HCT116 (cell line): ENCODE measurements around the gene EMP2.

Experiments
- CEBPB ChIP-seq: IDR thresholded peaks from 2 replicates; pipeline ENCODE4 v1.6.1; 2012; ENCODE audit warnings: low read depth
- CTCF ChIP-seq, 3 experiments: fragments of 200-600 bp in 1 of 3; sonication (generic) in 1 of 3; IDR thresholded peaks in 2 of 3; conservative IDR thresholded peaks in 1 of 3; 2 replicates each; pipeline ENCODE4 v1.5.1; 2012 to 2017; ENCODE audit warnings: low read depth in 2 of 3, low read length in 2 of 3, antibody characterized with exemption in 1 of 3, borderline replicate concordance in 1 of 3, control low read depth in 1 of 3, mild to moderate bottlenecking in 1 of 3, mixed read lengths in 1 of 3, mixed run types in 1 of 3, moderate library complexity in 1 of 3; ENCODE audit not compliant: insufficient read depth in 1 of 3
- POLR2A ChIP-seq: IDR thresholded peaks from 2 replicates; pipeline ENCODE4 v1.7.0; 2011; ENCODE audit warnings: borderline replicate concordance; ENCODE audit not compliant: insufficient read depth, insufficient read length; ENCODE audit errors: extremely low read depth
- POLR2AphosphoS5 ChIP-seq: IDR thresholded peaks from 2 replicates; pipeline ENCODE4 v1.6.1; 2011; ENCODE audit warnings: mild to moderate bottlenecking, low read depth, low read length, moderate library complexity
- SP1 ChIP-seq: IDR thresholded peaks from 2 replicates; pipeline ENCODE4 v1.6.1; 2012; ENCODE audit warnings: low read depth
- ZBTB33 ChIP-seq: IDR thresholded peaks from 2 replicates; pipeline ENCODE4 v1.6.1; 2011; ENCODE audit warnings: mild to moderate bottlenecking, low read length, moderate library complexity; ENCODE audit not compliant: insufficient replicate concordance; ENCODE audit errors: extremely low read depth

GRCh38 chr16:10518479-10519041, 61.8 kb downstream of the EMP2 start:
- TF ChIP-seq CTCF (IDR thresholded peaks at IDR 0.05 in 2 of 3, conservative IDR thresholded peaks at IDR 0.05 in 1 of 3; ENCODE audit: borderline replicate concordance in 1 of 3, insufficient read depth in 1 of 3, low read depth in 2 of 3, low read length in 2 of 3) (no peak), ZBTB33 (no peak), POLR2AphosphoS5 (no peak), SP1 (no peak), POLR2A (no peak), CEBPB (no peak)
